GM13976 (cell line): Measurements from ENCODE around the gene PSD.

Source experiments
- DNase-seq: peaks from one replicate; pipeline ENCODE4 v3.0.0; 2012; ENCODE audit warnings: low spot score
- in situ Hi-C: fragments of 300-500 bp; cut with MboI; formaldehyde crosslinking; loops from one replicate; pipeline ENCODE4 v1.12.0; 2022; ENCODE audit warnings: low sequenced_read_pairs, mixed read lengths, inconsistent platforms; ENCODE audit not compliant: unreplicated experiment
- TF ChIP-seq, protein P1 (sequence below): IDR thresholded peaks from 2 replicates; pipeline ENCODE4 v1.5.1; 2012; ENCODE audit warnings: borderline replicate concordance, mild to moderate bottlenecking; ENCODE audit not compliant: insufficient read depth; ENCODE audit errors: extremely low read depth, missing control alignments, control extremely low read depth

Gene PSD

GRCh38 chr10:102425444-102425843 is 6.9 kb upstream of the PSD start:
- DNase-seq = no peak
- TF ChIP-seq, protein P1, sequence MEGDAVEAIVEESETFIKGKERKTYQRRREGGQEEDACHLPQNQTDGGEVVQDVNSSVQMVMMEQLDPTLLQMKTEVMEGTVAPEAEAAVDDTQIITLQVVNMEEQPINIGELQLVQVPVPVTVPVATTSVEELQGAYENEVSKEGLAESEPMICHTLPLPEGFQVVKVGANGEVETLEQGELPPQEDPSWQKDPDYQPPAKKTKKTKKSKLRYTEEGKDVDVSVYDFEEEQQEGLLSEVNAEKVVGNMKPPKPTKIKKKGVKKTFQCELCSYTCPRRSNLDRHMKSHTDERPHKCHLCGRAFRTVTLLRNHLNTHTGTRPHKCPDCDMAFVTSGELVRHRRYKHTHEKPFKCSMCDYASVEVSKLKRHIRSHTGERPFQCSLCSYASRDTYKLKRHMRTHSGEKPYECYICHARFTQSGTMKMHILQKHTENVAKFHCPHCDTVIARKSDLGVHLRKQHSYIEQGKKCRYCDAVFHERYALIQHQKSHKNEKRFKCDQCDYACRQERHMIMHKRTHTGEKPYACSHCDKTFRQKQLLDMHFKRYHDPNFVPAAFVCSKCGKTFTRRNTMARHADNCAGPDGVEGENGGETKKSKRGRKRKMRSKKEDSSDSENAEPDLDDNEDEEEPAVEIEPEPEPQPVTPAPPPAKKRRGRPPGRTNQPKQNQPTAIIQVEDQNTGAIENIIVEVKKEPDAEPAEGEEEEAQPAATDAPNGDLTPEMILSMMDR = no peak
- in situ Hi-C loops = no loop called here

GRCh38 chr10:102424916-102425315 is 6.3 kb upstream of the PSD start:
- in situ Hi-C loops = no loop called here
- no peak for DNase-seq
- TF ChIP-seq, protein P1 = no peak

GRCh38 chr10:102424145-102424544 is 5.6 kb upstream of the PSD start:
- DNase-seq = no peak
- TF ChIP-seq, protein P1 = no peak
- in situ Hi-C loops = no loop called here

DNA sequence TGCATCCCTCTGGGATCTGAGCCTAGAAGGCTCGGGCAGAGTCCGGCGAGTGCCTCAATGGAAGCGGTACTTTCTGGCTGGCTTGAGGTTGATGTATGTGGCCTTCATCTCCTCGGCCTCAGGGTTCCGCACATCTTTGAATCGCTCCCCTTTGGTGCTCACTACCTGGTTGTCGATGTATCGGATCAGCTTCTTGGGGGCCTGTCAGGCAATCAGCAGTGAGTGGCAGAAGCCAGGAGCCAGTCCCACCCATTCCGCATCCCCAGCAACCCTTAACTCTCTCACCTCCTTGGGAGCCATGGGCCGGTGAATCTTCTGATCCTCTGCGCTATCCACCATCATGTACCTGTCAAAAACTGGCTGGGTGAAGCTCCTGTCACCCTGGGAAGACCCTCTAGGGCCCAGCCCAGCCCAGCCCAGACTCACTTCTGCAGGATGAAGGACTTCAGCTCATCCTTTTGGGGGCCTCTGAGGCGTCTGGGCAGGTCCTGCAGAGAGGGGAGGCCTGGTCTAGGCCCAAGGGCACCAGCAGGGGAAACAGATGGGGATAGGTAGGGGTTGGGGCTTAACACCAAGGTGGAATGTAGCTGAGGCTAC is 4.9 kb upstream of the PSD start:
- DNase-seq = no peak
- in situ Hi-C loops = no loop called here
- TF ChIP-seq, protein P1 = no peak

- DNase-seq = peak; percentile 79
- TF ChIP-seq, protein P1 = peak; percentile 54
- in situ Hi-C loops = no loop called here
Observed at GRCh38 chr10:102422545-102423129, 4.1 kb upstream of the PSD start.

- in situ Hi-C loops = no loop called here
- no peak for DNase-seq
- TF ChIP-seq, protein P1 = no peak
Observed at GRCh38 chr10:102421757-102422512, 3.4 kb upstream of the PSD start.
